ENCODE measurements around the gene ATG4B.
"Not testable (repeated sequence)": the region's sequence is repeated elsewhere in the genome, so short reads cannot be mapped to it uniquely, and the experiment has no call there.

ATG4B gene

DNA sequence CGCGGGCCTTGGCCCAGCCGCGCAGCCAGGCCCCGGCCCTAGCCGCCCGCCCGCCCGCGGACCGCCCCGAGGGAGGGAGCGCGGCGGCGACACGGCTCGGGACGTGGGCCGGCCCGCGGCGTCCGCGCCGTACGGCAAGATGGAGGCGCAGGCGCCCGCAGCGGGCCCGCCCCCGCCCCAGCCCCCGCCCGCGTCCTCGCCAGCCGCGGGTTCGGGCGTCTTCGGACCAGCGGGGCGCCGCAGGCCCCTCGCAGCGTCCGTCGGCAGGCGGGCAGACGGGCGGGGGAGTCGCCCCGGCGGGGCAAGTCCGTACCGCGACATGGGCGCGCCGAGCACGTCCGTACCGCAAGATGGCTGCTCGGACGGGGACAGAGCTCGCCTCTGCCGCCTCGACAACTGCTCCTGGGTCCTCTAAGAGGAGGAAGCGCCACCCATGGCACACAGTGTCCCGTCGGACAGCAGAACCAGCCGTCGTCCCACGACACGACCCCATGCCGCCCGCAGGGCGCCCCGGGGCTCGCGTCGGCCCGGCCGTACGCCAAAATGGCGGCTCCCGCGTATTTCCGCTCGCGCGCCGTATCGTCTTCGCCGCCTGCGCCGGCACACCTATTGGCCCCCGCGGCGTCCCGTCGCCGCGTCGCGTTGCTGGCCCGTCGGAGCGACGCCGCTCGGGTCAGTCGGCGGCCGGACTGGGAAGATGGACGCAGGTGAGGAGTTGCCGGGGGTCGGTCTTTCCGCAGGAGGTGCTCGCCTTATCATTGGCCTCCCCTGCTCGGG is at the start of gene ATG4B, which contains the start of gene THAP4:
TSS of gene ATG4B (plus strand) at position 676 of the 777 bp plus-strand sequence. CDS start at position 698, 22 bp downstream.
TSS of gene THAP4 (minus strand) at position 141 of the 777 bp plus-strand sequence. CDS start 141 bp downstream, outside the sequence.
- in situ Hi-C loops (cut with MboI; ENCODE audit: low sequenced_read_pairs) = no loop called here

DNA sequence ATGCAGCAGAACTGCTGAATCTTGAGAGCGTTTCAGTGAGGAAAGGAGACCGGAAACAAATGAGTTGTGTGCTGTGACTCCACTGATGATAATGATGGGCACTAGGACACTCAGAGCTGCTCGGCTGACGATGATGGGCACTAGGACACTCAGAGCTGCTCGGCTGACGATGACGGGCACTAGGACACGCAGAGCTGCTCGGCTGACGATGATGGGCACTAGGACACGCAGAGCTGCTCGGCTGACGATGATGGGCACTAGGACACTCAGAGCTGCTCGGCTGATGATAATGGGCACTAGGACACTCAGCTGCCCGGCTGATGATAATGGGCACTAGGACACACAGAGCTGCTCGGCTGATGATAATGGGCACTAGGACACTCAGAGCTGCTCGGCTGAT is 47.6 kb upstream of the ATG4B start:
- in situ Hi-C loops (cut with MboI; ENCODE audit: low sequenced_read_pairs) = not testable (repeated sequence)

DNA sequence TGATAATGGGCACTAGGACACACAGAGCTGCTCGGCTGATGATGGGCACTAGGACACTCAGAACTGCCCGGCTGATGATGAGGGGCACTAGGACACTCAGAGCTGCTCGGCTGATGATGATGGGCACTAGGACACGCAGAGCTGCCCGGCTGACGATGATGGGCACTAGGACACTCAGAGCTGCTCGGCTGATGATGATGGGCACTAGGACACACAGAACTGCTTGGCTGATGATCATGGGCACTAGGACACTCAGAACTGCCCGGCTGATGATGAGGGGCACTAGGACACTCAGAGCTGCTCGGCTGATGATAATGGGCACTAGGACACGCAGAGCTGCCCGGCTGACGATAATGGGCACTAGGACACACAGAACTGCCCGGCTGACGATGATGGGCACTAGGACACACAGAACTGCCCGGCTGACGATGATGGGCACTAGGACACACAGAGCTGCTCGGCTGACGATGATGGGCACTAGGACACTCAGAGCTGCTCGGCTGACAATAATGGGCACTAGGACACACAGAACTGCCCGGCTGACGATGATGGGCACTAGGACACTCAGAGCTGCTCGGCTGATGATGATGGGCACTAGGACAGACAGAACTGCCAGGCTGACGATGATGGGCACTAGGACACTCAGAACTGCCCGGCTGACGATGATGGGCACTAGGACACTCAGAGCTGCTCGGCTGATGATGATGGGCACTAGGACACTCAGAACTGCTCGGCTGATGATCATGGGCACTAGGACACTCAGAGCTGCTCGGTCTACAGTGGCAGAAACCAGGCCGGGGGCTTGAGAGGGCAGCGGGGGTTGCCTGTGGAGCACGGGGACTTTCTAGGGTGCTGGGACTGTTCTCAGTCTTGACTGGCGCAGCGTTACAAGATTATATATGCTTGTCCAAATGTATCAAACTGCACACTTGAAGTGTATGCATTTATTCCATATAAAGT is 46.7 kb upstream of the ATG4B start:
- in situ Hi-C loops (cut with MboI; ENCODE audit: low sequenced_read_pairs) = not testable (repeated sequence)

DNA sequence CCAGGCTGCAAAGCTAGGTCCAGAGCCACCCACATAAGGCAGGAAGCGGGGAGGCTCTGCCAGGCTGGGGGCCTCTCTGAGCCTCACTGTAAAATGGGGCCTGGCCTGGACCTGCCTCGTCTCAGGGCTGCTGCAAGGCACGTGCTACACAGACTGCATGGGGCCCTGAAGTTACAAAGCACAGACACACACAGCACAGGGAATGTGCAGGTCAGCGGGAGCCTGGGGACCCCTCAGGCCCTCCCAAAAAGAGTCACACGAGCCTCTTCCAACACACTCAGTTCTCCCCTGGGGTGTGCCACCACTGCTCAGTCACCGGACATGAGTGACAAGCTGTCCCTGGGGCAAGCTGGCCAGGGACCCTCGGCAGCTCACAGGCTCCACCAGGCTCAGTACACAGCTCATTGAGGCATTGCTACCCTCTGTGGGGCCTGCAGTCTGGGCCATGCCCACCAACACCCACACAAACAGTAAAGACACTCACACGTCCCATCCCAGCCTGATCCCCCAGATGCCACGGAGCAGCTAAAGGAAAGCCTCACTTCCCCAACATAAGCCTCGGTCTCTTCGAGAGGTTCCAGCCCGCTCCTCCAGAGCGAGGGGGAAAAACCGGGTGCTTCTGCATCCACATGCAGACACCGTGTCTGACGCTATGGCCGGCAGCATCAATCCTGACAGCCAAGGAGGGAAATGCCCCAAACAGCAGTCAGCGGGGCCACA is 45.2 kb upstream of the ATG4B start:
- in situ Hi-C loops (cut with MboI; ENCODE audit: low sequenced_read_pairs) = no loop called here

DNA sequence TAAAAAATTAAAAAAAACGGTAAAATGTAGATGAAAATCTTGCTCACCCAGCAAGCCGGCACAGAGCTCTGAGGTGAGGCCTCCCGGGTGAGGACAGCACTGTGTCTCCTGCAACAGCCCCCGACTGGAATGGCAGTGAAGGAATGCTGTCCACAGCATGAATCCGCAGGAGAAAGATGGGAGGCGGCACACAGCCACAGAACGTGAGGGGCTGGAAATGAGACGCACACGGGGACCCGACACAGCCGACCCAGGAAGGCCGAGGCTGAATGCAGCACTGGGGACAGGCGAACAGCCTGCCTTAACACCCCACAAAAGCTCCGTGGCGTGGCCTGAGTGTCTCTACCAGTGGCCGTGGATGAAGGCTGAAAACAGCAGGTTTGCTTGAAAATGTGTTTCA is 44.2 kb upstream of the ATG4B start:
- in situ Hi-C loops (cut with MboI; ENCODE audit: low sequenced_read_pairs) = no loop called here

DNA sequence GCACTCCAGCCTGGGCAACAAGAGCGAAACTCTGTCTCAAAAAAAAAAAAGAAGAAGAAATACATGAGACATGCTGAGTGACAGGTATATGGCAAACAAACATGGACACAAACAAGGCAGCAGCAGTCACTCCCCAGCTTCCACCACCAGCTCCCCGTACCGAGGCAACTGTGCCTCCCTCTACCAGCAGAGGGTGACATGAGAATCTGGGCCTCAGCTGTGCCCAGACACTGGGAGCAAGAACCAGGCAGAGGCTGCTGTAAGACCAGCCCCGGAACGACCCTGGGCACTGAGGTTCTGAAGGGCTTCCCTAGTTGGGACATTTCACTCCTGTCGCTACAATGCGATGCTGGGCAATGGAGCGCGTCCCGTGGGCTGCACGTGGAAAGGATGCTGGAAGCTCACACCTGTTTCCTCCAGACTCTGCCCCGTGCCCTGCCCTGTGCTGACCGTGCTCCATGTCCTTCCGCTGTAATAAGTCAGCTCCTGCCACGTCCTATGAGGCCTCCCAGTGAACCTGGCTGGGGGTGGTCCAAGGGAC is 41.8 kb upstream of the ATG4B start:
- in situ Hi-C loops (cut with MboI; ENCODE audit: low sequenced_read_pairs) = no loop called here

DNA sequence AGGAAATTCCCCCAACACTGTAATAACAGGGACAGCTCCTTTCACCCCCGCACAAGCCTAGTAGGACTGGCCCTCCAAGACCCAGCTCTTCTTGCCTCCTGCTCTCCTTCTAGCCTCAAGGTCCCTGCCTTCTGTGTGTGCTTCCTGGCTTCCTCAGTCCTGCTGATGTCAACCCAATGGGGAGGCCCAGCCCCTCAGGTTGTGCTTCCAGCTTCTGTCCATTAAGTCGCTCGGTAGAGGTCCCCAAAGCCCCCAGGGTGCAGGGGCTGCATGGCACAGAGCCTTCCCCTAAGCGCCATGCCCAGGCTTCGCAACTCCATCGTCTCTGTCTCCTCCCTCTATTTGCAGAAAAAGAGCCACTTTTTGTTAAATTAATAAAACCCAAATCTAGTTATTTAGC is 39.9 kb upstream of the ATG4B start:
- in situ Hi-C loops (cut with MboI; ENCODE audit: low sequenced_read_pairs) = no loop called here

DNA sequence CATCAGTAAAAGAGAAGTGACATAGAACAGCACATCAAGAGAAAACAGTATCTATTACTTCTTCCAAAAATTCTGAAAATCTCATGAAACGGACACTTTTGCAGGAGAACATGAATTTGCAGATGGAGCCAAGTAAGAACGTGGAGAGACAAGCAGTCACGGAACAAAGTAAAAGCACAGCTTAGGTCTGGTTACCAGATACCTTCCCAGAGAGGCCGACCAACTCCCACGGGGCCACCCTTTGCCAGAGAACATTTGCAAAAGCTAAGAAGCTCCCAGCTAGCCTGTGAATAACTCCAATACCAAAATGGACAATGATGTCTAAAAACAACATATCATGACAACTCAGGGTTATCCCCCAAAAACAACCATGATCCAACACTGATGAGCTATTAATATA is 39.4 kb upstream of the ATG4B start:
- in situ Hi-C loops (cut with MboI; ENCODE audit: low sequenced_read_pairs) = no loop called here

DNA sequence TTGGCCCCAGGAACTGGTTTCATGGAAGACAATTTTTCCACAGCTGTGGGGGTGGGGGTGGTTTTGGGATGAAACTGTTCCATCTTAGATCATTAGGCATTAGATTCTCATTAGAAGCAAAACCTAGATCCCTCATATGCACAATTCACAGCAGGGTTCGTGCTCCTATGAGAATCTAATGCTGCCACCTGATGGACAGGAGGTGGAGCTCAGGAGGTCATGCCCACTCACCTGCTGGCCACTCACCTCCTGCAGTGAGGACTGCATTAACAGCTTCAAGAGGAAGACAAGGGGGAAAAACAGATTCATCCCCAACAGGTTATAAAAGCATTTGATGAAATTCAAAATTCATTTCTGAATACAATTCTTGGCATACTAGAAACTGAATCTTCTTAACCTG is 39.0 kb upstream of the ATG4B start:
- in situ Hi-C loops (cut with MboI; ENCODE audit: low sequenced_read_pairs) = no loop called here

DNA sequence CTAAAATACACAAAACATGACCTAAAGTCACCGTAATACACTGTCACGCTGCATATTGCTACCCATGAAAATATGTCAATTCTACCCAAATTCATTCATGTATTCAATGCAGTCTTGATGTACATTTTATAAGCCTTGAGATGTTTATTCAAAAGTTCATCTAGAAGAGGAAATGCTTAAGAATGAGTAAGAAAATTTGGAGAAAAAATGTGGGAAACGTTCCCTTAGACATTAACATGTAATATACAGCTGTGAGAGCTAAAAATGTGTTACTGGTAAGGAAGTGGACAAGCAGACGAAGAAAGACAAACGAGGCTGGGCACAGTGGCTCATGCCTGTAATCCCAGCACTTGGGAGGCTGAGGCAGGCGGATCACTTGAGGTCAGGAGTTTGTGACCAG is 37.9 kb upstream of the ATG4B start:
- in situ Hi-C loops (cut with MboI; ENCODE audit: low sequenced_read_pairs) = no loop called here

DNA sequence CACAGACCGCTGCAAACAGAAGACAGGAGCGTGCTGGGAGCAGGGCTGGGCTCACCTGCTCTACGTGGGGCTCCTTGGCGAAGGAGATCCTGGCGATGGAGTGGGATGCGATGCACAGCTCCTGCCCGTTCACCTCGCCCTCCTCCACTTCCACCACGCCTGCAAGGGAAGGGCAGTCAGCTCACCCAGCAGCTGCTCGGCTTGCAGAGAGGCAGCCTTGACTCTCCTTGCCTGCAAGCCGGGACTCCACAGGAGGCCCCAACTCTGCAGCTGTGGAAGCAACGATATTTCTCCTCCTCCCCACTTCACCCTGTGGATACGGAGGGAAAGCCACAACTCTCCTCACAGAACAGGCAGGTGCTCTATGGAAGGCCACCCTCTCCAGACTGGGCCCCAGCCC is 35.7 kb upstream of the ATG4B start:
- in situ Hi-C loops (cut with MboI; ENCODE audit: low sequenced_read_pairs) = no loop called here

DNA sequence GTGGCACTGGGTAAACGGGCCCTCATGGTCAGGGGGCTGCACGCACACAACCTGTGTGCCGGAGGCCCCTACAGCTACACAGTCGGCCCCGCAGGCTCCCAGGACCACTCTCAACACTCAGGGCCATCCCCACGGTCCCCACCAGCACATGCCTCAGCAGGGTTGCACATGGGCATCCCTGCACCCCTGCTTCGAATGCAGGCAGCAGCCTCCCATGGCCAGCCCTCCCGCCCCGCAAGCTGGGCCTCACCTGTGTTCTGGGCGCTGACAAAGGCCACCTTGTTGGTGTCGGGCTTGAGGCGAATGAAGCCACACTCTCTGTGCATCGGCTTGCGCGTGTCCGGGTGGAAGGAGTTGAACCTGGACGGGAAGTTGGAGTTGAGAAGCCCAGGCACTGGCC is 34.8 kb upstream of the ATG4B start:
- in situ Hi-C loops (cut with MboI; ENCODE audit: low sequenced_read_pairs) = no loop called here

DNA sequence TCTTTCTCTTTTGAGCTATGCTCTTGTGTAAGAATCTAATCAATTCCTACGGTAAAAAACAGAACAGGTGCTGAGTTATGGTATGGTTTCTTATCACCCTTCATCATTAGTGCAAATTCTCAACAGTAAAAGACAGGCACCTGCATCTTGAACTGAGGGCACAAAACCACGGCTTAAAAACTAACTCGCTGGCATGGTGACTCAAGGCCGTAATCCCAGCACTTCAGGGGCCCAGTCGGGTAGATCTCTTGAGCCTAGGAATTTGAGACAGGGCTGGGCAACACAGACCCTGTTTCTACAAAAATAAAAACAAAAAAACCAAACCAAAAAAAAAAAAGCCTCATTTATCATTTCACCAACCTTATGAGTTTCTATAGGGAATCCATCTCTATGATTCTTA is 33.8 kb upstream of the ATG4B start:
- in situ Hi-C loops (cut with MboI; ENCODE audit: low sequenced_read_pairs) = no loop called here

DNA sequence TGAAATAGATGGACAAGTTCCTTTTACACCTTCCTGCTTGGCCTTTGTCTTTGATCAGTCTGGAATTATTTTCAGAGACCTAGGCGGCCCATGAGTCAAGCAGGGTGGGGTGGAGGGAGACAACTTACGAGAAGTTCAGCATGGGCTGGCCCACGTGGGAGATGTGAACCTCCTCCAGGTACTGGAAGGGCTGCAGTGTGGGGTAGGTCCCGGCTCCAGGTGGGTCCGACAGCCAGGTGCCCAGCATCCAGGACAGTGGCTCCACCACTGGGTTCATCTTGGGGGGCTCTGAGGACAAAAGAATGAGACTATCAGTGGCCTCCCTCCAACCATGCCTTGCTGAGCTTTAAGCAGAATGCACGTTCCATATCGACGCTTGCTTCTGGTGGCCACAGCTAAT is 31.3 kb upstream of the ATG4B start:
- in situ Hi-C loops (cut with MboI; ENCODE audit: low sequenced_read_pairs) = no loop called here

DNA sequence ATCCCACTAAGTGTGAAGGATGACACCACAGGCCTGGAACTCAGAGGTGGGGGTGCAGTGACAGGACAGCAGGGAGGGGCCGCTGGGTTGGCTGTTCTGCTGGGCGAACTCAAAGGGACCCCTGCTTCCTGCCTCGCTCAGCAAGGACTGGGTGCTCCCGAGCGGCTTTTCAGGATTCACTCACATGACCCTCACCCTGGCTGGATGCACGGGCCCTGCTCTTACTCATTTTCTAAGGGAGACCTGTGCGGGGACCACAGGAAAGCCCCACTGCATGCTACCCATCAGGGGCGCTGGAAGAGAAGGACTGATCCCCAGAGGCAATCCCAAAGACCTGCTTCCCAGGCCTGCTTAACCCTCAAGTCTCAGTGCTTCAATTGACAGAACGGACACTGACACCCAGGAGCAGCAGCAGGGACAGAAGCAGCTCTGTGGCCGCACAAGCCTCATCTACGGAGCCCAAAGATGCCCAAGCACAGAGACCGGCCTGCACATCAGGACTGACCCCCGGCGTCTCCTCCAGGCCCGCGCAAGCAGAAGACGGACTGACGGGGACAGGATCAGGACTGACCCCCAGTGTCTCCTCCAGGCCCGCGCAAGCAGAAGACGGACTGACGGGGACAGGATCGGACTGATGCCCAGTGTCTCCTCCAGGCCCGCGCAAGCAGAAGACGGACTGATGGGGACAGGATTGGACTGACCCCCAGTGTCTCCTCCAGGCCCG is 30.2 kb upstream of the ATG4B start:
- in situ Hi-C loops (cut with MboI; ENCODE audit: low sequenced_read_pairs) = no loop called here

DNA sequence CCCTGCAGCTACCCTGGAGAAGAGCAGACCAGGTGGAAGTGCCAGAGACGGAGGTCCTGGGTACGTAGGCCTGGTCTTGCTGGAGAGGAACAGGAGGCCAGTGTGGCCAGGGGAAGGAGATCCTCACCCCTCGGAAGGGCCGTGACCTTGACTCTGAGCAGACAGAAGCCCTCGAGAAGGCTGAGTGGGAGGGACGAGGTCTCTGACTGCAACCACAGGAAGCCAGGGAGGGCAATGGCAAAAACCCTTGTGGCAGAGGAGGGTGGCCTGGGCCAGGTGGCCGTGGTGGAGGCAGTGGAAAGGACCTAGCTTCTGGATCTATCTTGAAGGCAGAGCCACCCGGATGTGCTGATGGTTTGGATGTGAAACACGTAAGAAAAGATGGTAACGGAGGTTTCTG is 28.6 kb upstream of the ATG4B start:
- in situ Hi-C loops (cut with MboI; ENCODE audit: low sequenced_read_pairs) = no loop called here

DNA sequence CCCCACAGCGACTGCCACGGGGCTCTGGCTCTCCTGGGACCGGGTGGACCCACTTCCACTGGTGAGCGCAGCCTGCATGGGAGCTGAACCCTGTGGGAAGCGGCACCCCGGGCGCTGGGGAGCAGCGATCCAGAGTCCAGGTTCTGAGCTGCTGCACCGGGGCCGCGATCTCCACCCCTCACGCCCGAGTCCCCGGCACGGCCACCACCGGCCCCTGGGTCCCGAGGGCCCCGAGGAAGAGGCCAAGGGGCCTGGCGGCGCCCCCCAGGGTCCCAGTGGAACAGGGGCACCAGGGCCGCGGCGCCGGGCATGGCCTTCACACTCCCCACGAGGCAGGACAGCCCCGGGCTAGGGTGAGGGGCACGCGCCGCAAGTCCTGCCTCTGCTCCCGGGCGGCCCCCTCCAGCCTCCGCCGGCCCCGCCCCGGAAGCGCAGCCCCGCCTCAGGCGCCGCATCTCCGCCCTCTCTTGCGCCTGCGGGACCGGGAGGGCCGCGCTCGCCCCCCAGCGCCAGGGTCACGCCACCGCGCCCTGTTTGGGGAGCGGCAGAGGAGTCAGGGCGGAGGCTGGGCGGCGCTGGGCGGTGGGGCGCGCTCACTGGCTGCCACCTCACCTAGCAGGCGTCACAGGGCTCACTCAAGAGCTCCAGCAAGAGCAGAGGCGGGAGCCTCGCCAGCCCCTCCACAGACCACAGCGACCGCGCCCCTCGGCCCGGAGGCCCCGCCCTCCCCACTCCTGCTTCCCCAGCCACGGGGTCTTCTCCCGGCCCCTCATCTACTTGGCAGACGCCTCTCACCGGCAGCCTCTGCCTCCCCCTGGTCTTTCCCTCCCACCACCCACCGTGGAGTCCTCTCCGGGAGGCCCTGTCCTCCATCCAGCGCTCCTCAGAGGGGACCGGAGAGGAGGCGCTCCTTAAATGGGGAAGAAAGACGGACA is 27.4 kb upstream of the ATG4B start:
- in situ Hi-C loops (cut with MboI; ENCODE audit: low sequenced_read_pairs) = no loop called here

DNA sequence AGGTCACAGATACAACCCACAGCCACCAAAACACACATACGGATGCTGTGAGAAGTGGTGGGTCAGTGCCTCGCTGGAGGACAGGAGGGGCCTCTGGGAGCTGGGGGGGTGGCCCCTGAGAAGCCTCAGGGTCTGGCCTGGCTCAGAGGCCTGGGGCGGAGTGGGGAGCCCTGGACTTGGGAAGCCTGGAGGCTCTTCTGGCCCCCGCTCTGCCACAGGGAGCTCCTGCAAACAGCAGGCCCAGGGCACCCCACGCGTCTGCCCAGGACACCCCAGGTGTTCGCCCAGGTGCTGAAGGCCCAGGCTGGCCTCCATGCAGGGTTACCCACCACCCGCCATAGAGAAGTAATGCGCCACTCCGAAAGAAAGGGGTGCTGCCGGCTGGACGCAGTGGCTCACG is 26.4 kb upstream of the ATG4B start:
- in situ Hi-C loops (cut with MboI; ENCODE audit: low sequenced_read_pairs) = no loop called here

Data from HL-60/S4 treated with retinoic acid at 250 ng/mL for 4 days and 3 days (cell line).